Measurements from ENCODE around the gene ATP2B1.

The ATP2B1 gene

GRCh38 chr12:89539426-89540223, 169.0 kb downstream of the ATP2B1 start:
- no peak for DNase-seq (ENCODE audit: low read depth in 2 of 2)

- DNase-seq (ENCODE audit: low read depth in 2 of 2): no peak
These were observed 169.7 kb downstream of the ATP2B1 start for GRCh38 chr12:89538897-89539296.

All from stimulated activated CD4-positive, alpha-beta T cell treated with anti-CD3 and anti-CD28 coated beads, Interleukin-1b, Interleukin-23, amount 100 ng/mL, for 4 hours (primary cell).